H1 (cell line): ENCODE measurements around the gene THAP10.

Source experiments
- CBX8 ChIP-seq: fragments of 300-800, 300-1000 bp; sonication (generic); IDR thresholded peaks from 2 replicates; pipeline ENCODE4 v1.7.1; 2016; ENCODE audit warnings: low read depth, low read length, borderline replicate concordance
- CEBPB ChIP-seq: IDR thresholded peaks from 2 replicates; pipeline ENCODE4 v1.6.1; 2012; ENCODE audit warnings: low read depth, low read length
- JUN ChIP-seq: IDR thresholded peaks from 2 replicates; pipeline ENCODE4 v1.6.1; 2011; ENCODE audit warnings: low read depth, mild to moderate bottlenecking, improper control_type of control experiment, low read length
- POLR2A ChIP-seq, 2 experiments: IDR thresholded peaks; 1 replicate in 1 of 2; 2 replicates in 1 of 2; pipeline ENCODE4 v1.6.1; 2011; ENCODE audit warnings: low read depth in 2 of 2, low read length in 2 of 2, mild to moderate bottlenecking in 2 of 2; ENCODE audit errors: control extremely low read depth in 1 of 2
- POLR2AphosphoS5 ChIP-seq: IDR thresholded peaks from 2 replicates; pipeline ENCODE4 v1.6.1; 2011; ENCODE audit warnings: low read depth, low read length
- RNF2 ChIP-seq: fragments of 200-900, 300-1000 bp; sonication (generic); IDR thresholded peaks from 2 replicates; pipeline ENCODE4 v1.7.1; 2016; ENCODE audit warnings: borderline replicate concordance, low read depth, mild to moderate bottlenecking, antibody characterized with exemption, low read length; ENCODE audit not compliant: poor library complexity, severe bottlenecking; ENCODE audit errors: missing control alignments
- SP2 ChIP-seq: IDR thresholded peaks from 2 replicates; pipeline ENCODE4 v1.6.1; 2012; ENCODE audit warnings: mild to moderate bottlenecking, low read length, inconsistent platforms
- YY1 ChIP-seq: IDR thresholded peaks from 2 replicates; pipeline ENCODE4 v1.6.1; 2011; ENCODE audit warnings: low read depth, mild to moderate bottlenecking, low read length
- TF ChIP-seq, protein P1 (sequence below), 3 experiments: IDR thresholded peaks; 1 replicate in 2 of 3; 2 replicates in 1 of 3; pipeline versions ENCODE4 v1.5.1 to v1.6.1; 2011; ENCODE audit warnings: low read length in 3 of 3, mild to moderate bottlenecking in 3 of 3, inconsistent platforms in 2 of 3, low read depth in 1 of 3, moderate library complexity in 1 of 3; ENCODE audit not compliant: insufficient read depth in 1 of 3; ENCODE audit errors: control extremely low read depth in 1 of 3

DNA sequence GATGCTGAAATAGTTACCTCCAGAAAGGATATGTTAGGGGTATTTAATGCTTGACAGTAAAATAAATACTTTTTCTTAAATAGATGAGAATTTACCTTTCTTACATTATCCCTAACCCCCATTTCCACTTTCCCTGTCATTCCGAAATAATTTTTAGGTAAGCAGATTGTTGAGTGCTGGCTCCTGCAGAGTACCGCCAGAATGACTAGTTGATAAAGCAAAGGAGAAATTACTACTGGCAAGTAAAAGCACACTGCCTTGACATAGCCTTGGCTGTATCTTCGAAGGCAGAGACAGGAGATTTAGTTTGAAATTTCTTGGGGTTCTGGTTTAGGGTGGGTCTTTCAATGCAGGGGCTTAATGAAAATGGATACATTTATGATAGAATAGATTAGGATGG lies 41.2 kb upstream of the THAP10 start:
- TF ChIP-seq JUN (no peak), POLR2A (IDR thresholded peaks at IDR 0.05; ENCODE audit: control extremely low read depth in 1 of 2, low read depth in 2 of 2, low read length in 2 of 2) (no peak), CEBPB (no peak), SP2 (no peak), RNF2 (no peak), YY1 (no peak), POLR2AphosphoS5 (no peak), CBX8 (no peak)
- TF ChIP-seq, protein P1, sequence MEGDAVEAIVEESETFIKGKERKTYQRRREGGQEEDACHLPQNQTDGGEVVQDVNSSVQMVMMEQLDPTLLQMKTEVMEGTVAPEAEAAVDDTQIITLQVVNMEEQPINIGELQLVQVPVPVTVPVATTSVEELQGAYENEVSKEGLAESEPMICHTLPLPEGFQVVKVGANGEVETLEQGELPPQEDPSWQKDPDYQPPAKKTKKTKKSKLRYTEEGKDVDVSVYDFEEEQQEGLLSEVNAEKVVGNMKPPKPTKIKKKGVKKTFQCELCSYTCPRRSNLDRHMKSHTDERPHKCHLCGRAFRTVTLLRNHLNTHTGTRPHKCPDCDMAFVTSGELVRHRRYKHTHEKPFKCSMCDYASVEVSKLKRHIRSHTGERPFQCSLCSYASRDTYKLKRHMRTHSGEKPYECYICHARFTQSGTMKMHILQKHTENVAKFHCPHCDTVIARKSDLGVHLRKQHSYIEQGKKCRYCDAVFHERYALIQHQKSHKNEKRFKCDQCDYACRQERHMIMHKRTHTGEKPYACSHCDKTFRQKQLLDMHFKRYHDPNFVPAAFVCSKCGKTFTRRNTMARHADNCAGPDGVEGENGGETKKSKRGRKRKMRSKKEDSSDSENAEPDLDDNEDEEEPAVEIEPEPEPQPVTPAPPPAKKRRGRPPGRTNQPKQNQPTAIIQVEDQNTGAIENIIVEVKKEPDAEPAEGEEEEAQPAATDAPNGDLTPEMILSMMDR (IDR thresholded peaks at IDR 0.05; ENCODE audit: control extremely low read depth in 1 of 3, insufficient read depth in 1 of 3, low read depth in 1 of 3, low read length in 3 of 3), result no peak
